HS-27A (cell line): Measurements from ENCODE around the gene DLG1.
"Not testable (repeated sequence)": the region's sequence is repeated elsewhere in the genome, so short reads cannot be mapped to it uniquely, and the experiment has no call there.

Experiments used
- DNase-seq: peaks from one replicate; pipeline ENCODE4 v3.0.0-alpha.2; 2012; ENCODE audit warnings: low read depth, missing footprints

The DLG1 gene

GRCh38 chr3:197289726-197290125 lies 8.7 kb downstream of the DLG1 start:
- DNase-seq = no peak

- no peak for DNase-seq
These were observed 11.7 kb downstream of the DLG1 start for GRCh38 chr3:197286678-197287077.

- no peak for DNase-seq
These were observed 12.9 kb downstream of the DLG1 start for GRCh38 chr3:197285557-197285956.

- DNase-seq = no peak
These were observed 15.4 kb downstream of the DLG1 start for GRCh38 chr3:197283045-197283444.

- no peak for DNase-seq
These were observed 16.6 kb downstream of the DLG1 start for GRCh38 chr3:197281849-197282248.

GRCh38 chr3:197280156-197280555 lies 18.3 kb downstream of the DLG1 start:
- no peak for DNase-seq

- no peak for DNase-seq
These were observed 19.5 kb downstream of the DLG1 start for GRCh38 chr3:197278933-197279332.

- not testable (repeated sequence) for DNase-seq
These were observed 21.6 kb downstream of the DLG1 start for GRCh38 chr3:197276808-197277207.

- DNase-seq = no peak
These were observed 27.7 kb downstream of the DLG1 start for GRCh38 chr3:197270558-197271317.

- no peak for DNase-seq
These were observed 29.4 kb downstream of the DLG1 start for GRCh38 chr3:197269024-197269423.

GRCh38 chr3:197268294-197268693 lies 30.1 kb downstream of the DLG1 start:
- DNase-seq = no peak

- DNase-seq = no peak
These were observed 32.1 kb downstream of the DLG1 start for GRCh38 chr3:197266331-197266730.

- DNase-seq = no peak
These were observed 35.7 kb downstream of the DLG1 start for GRCh38 chr3:197262709-197263108.

GRCh38 chr3:197261164-197261509 lies 37.3 kb downstream of the DLG1 start:
- DNase-seq = no peak

- DNase-seq = no peak
These were observed 37.8 kb downstream of the DLG1 start for GRCh38 chr3:197260491-197261163.

GRCh38 chr3:197259096-197259495 lies 39.3 kb downstream of the DLG1 start:
- no peak for DNase-seq

GRCh38 chr3:197258168-197258755 lies 40.1 kb downstream of the DLG1 start:
- DNase-seq = no peak

- DNase-seq = no peak
These were observed 40.7 kb downstream of the DLG1 start for GRCh38 chr3:197257711-197258110.

- DNase-seq = no peak
These were observed 41.5 kb downstream of the DLG1 start for GRCh38 chr3:197256836-197257444.

- no peak for DNase-seq
These were observed 42.3 kb downstream of the DLG1 start for GRCh38 chr3:197256104-197256503.

- DNase-seq = no peak
These were observed 45.0 kb downstream of the DLG1 start for GRCh38 chr3:197253238-197253947.

GRCh38 chr3:197249542-197249941 lies 48.9 kb downstream of the DLG1 start:
- DNase-seq = no peak
